ENCODE results near the gene AR. TPM values are rescaled to one million over a fixed set of nuclear protein-coding genes. Genes with fewer than 3 reads are reported as not detected.

AR gene
- total RNA-seq, 1 experiment from 2014 or later = 1.7 TPM

GRCh38 chrX:67721321-67721720 is 177.5 kb downstream of the AR start:
- no peaks in the 10 kb centered on the region for H3K9me3 ChIP-seq (ENCODE audit: insufficient read depth, low read depth)
- no TSS peak for BruUV-seq (replicated peaks)
- POLR2A ChIA-PET (ENCODE audit: unreplicated experiment) = no interaction called here
- H3F3A ChIP-seq (ENCODE audit: insufficient read depth, low read depth) = no peaks in the 10 kb centered on the region
- no peaks in the 10 kb centered on the region for H3K4me1 ChIP-seq (replicated peaks; ENCODE audit: insufficient read depth)
- intact Hi-C loops (cut with micrococcal nuclease; ENCODE audit: unreplicated experiment) = no loop called here
- H3K36me3 ChIP-seq (ENCODE audit: low read depth) = no peaks in the 10 kb centered on the region
- no peaks in the 10 kb centered on the region for H3K27me3 ChIP-seq (ENCODE audit: insufficient read depth, low read depth)
- CTCF ChIA-PET = no interaction called here
- DNase-seq = no peak
- H2AFZ ChIP-seq = no peak overlapping the region
- no peaks in the 10 kb centered on the region for H4K20me1 ChIP-seq (ENCODE audit: insufficient read depth)
- no peaks in the 10 kb centered on the region for H3K9me2 ChIP-seq (ENCODE audit: insufficient read depth)
- no peak overlapping the region for H3K27ac ChIP-seq
- no peak overlapping the region for H3K4me3 ChIP-seq
- no peak for TF ChIP-seq EZH2 (IDR thresholded peaks at IDR 0.05; ENCODE audit: low read depth)
- H3K79me2 ChIP-seq (ENCODE audit: low read depth) = no peaks in the 10 kb centered on the region
- H3K4me2 ChIP-seq = no peak overlapping the region

- no peak overlapping the region for H3K4me2 ChIP-seq
- TF ChIP-seq EZH2 (IDR thresholded peaks at IDR 0.05; ENCODE audit: low read depth) = no peak
- TF ChIP-seq CTCF (conservative IDR thresholded peaks at IDR 0.05) = no peak
- no peaks in the 10 kb centered on the region for H3K79me2 ChIP-seq (ENCODE audit: low read depth)
- no peak overlapping the region for H3K4me3 ChIP-seq
- BruUV-seq (replicated peaks) = no TSS peak
- no peaks in the 10 kb centered on the region for H3K27me3 ChIP-seq (ENCODE audit: insufficient read depth, low read depth)
- ChIA-PET CTCF (no interaction called here), POLR2A (ENCODE audit: unreplicated experiment) (no interaction called here)
- H3K27ac ChIP-seq = no peak overlapping the region
- no peak overlapping the region for H2AFZ ChIP-seq
- H3K4me1 ChIP-seq (replicated peaks; ENCODE audit: insufficient read depth) = no peaks in the 10 kb centered on the region
- H3K9me3 ChIP-seq (ENCODE audit: insufficient read depth, low read depth) = no peaks in the 10 kb centered on the region
- H3K9me2 ChIP-seq (ENCODE audit: insufficient read depth) = no peaks in the 10 kb centered on the region
- no peak for DNase-seq
- intact Hi-C loops (cut with micrococcal nuclease; ENCODE audit: unreplicated experiment) = no loop called here
- no peaks in the 10 kb centered on the region for H3K36me3 ChIP-seq (ENCODE audit: low read depth)
- no peaks in the 10 kb centered on the region for H4K20me1 ChIP-seq (ENCODE audit: insufficient read depth)
- H3F3A ChIP-seq (ENCODE audit: insufficient read depth, low read depth) = no peaks in the 10 kb centered on the region
These were observed 179.9 kb downstream of the AR start for GRCh38 chrX:67723580-67724351.

GRCh38 chrX:67724359-67725110 is 180.7 kb downstream of the AR start:
- H4K20me1 ChIP-seq (ENCODE audit: insufficient read depth) = no peaks in the 10 kb centered on the region
- no peak overlapping the region for H3K27ac ChIP-seq
- no peak overlapping the region for H2AFZ ChIP-seq
- H3K9me2 ChIP-seq (ENCODE audit: insufficient read depth) = no peaks in the 10 kb centered on the region
- H3K27me3 ChIP-seq (ENCODE audit: insufficient read depth, low read depth) = no peaks in the 10 kb centered on the region
- no TSS peak for BruUV-seq (replicated peaks)
- DNase-seq = no peak
- no peak overlapping the region for H3K4me2 ChIP-seq
- no peak for TF ChIP-seq CTCF (conservative IDR thresholded peaks at IDR 0.05)
- no peak for TF ChIP-seq EZH2 (IDR thresholded peaks at IDR 0.05; ENCODE audit: low read depth)
- no peaks in the 10 kb centered on the region for H3K4me1 ChIP-seq (replicated peaks; ENCODE audit: insufficient read depth)
- intact Hi-C loops (cut with micrococcal nuclease; ENCODE audit: unreplicated experiment) = no loop called here
- H3F3A ChIP-seq (ENCODE audit: insufficient read depth, low read depth) = no peaks in the 10 kb centered on the region
- no peaks in the 10 kb centered on the region for H3K36me3 ChIP-seq (ENCODE audit: low read depth)
- no peak overlapping the region for H3K4me3 ChIP-seq
- CTCF ChIA-PET = no interaction called here
- no peaks in the 10 kb centered on the region for H3K79me2 ChIP-seq (ENCODE audit: low read depth)
- POLR2A ChIA-PET (ENCODE audit: unreplicated experiment) = no interaction called here
- no peaks in the 10 kb centered on the region for H3K9me3 ChIP-seq (ENCODE audit: insufficient read depth, low read depth)
